ENCODE data around the gene CXXC5. TPM values are rescaled to one million over a fixed set of nuclear protein-coding genes. Genes with fewer than 3 reads are reported as not detected.

CXXC5 gene
- total and polyA plus RNA-seq, 2 experiments from 2014 or later, result 81.4 to 168 TPM

GRCh38 chr5:139630855-139631254, 17.3 kb upstream of the CXXC5 start:
- TF ChIP-seq EZH2phosphoT487 (IDR thresholded peaks at IDR 0.05; ENCODE audit: insufficient read depth, low read depth), result no peak
- TF ChIP-seq EZH2 (IDR thresholded peaks at IDR 0.05; ENCODE audit: insufficient read depth, poor library complexity, severe bottlenecking), result no peak
- peaks cover 7% of the 10 kb centered on the region; the same call in 1 of the 2 replicates for H3K79me2 ChIP-seq (ENCODE audit: insufficient read depth)
- no peak overlapping the region for H3K4me2 ChIP-seq (ENCODE audit: unreplicated experiment)
- no peak for DNase-seq
- no peak overlapping the region for H3K9ac ChIP-seq
- no peaks in the 10 kb centered on the region for H3K9me3 ChIP-seq (ENCODE audit: low read depth)
- H3K27ac ChIP-seq, result no peak overlapping the region
- H4K20me1 ChIP-seq (ENCODE audit: insufficient read depth), result no peaks in the 10 kb centered on the region
- no peaks in the 10 kb centered on the region for H3K9me2 ChIP-seq (ENCODE audit: insufficient read depth)
- H3K4me3 ChIP-seq, result no peak overlapping the region
- H2AFZ ChIP-seq, result no peak overlapping the region
- no peaks in the 10 kb centered on the region for H3K27me3 ChIP-seq (replicated peaks; ENCODE audit: insufficient read depth)
- H3F3A ChIP-seq (ENCODE audit: insufficient read depth), result peaks cover 45% of the 10 kb centered on the region
- peaks cover 18% of the 10 kb centered on the region; the same call in 1 of the 2 replicates for H3K36me3 ChIP-seq (ENCODE audit: low read depth)
- peaks cover 5% of the 10 kb centered on the region for H3K4me1 ChIP-seq (ENCODE audit: insufficient read depth)
- in situ Hi-C loops (cut with MboI), result loop anchor here (5.0 kb wide), 1 partner anchor 131 kb away; no protein-coding TSS in a partner anchor

DNA sequence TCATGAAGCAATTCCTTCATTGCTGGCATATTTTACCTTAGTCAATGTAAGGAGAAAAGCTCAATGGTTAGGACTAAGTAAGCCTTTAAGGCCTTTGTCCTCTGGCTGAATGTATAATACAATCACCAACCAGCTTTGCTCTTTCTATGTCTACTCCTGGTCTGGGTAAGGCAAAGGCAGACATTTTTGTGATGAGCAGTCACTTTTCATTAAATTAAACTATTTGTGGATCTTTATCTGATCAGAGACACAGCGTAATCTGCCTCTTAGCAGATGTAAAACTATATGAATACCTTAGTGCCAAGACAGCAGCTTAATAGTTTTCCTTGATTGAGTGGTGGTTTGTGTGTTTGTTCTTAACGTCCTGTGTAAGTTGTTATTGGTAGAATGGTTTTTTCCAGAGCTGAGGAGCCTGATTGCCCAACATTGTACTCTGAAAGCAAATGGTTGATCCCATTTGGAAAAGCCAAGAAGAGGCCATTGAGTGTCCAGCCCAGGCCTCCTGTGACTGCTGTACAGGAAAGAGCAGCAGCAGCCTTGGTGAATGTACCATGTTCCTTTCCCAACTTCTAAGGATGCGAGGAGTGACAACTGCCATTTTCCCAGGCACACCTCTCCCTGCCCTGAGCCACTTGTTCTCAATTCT, 16.5 kb upstream of the CXXC5 start:
- Histone ChIP-seq H2AFZ (no peak overlapping the region), H3K4me1 (ENCODE audit: insufficient read depth) (peaks cover 13% of the 10 kb centered on the region), H3K36me3 (ENCODE audit: low read depth) (peaks cover 10% of the 10 kb centered on the region; the same call in 1 of the 2 replicates), H3K9me3 (ENCODE audit: low read depth) (no peaks in the 10 kb centered on the region), H3K4me3 (no peak overlapping the region), H3K27me3 (replicated peaks; ENCODE audit: insufficient read depth) (no peaks in the 10 kb centered on the region), H3K79me2 (ENCODE audit: insufficient read depth) (peaks cover 11% of the 10 kb centered on the region; the same call in 1 of the 2 replicates), H3K9ac (no peak overlapping the region), H3K27ac (no peak overlapping the region), H3K9me2 (ENCODE audit: insufficient read depth) (no peaks in the 10 kb centered on the region), H3F3A (ENCODE audit: insufficient read depth) (peaks cover 53% of the 10 kb centered on the region), H4K20me1 (ENCODE audit: insufficient read depth) (no peaks in the 10 kb centered on the region), H3K4me2 (ENCODE audit: unreplicated experiment) (no peak overlapping the region)
- no peak for DNase-seq
- 69% methylated on average over 3 of the region's 3 CpGs for WGBS, 2 experiments (ENCODE audit: low coverage in 1 of 2, low lambda C conversion rate in 2 of 2, missing lambda C conversion rate in 2 of 2)
- in situ Hi-C loops (cut with MboI), result loop anchor here (5.0 kb wide), 1 partner anchor 131 kb away; no protein-coding TSS in a partner anchor
- TF ChIP-seq EZH2phosphoT487 (IDR thresholded peaks at IDR 0.05; ENCODE audit: insufficient read depth, low read depth), result no peak

DNA sequence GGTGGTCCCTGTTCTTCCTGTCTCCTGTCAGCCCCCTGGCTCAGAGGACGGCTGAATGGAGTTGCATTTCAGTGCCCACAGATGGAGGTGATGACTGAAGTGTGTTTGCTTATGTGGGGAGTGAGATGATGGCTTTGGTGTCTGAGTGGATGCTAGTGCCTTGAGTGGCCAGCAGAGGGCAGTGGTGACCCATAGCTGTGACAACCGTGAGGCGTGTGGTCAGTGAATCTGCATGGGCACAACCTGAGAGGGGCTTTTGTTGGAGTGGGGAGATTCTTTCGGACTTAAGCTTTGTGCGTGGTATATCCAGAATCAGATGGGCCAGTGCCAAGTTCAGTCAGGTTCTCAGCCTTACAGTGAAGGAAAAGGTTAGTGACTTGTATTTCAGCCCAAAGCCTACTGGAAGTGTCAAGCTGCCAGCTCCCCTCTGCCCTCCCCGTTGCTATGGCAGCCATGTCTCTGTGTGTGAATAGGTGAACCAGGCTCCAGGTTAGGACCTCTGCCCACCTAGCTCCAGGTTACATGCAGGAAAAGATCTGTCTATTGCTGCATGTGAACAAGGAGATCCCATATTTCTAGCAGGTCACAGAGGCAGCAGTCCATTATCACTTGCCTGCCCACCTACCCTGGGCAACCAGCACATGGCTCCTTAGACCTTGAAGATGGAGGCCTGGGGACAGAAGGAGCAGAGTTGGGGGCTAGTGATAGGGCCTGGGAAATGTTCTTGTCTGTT, 14.7 kb upstream of the CXXC5 start:
- peak; percentile 78 for DNase-seq
- H3K4me3 ChIP-seq, result no peak overlapping the region
- H3K9me2 ChIP-seq (ENCODE audit: insufficient read depth), result no peaks in the 10 kb centered on the region
- 3 to 8% methylated on average over 6 of the region's 6 CpGs for WGBS, 2 experiments (ENCODE audit: low coverage in 1 of 2, low lambda C conversion rate in 2 of 2, missing lambda C conversion rate in 2 of 2)
- H3K27ac ChIP-seq, result no peak overlapping the region
- H3K4me1 ChIP-seq (ENCODE audit: insufficient read depth), result peaks cover 25% of the 10 kb centered on the region
- H3K4me2 ChIP-seq (ENCODE audit: unreplicated experiment), result no peak overlapping the region
- no peak overlapping the region for H2AFZ ChIP-seq
- H3K27me3 ChIP-seq (replicated peaks; ENCODE audit: insufficient read depth), result no peaks in the 10 kb centered on the region
- no peak overlapping the region for H3K9ac ChIP-seq
- TF ChIP-seq EZH2 (IDR thresholded peaks at IDR 0.05; ENCODE audit: insufficient read depth, poor library complexity, severe bottlenecking), result no peak
- no peak for TF ChIP-seq EZH2phosphoT487 (IDR thresholded peaks at IDR 0.05; ENCODE audit: insufficient read depth, low read depth)
- peaks cover 57% of the 10 kb centered on the region for H3F3A ChIP-seq (ENCODE audit: insufficient read depth)
- peaks cover 13% of the 10 kb centered on the region; the same call in 1 of the 2 replicates for H3K79me2 ChIP-seq (ENCODE audit: insufficient read depth)
- H3K9me3 ChIP-seq (ENCODE audit: low read depth), result no peaks in the 10 kb centered on the region
- no peaks in the 10 kb centered on the region for H4K20me1 ChIP-seq (ENCODE audit: insufficient read depth)
- peaks cover 2% of the 10 kb centered on the region; the same call in 1 of the 2 replicates for H3K36me3 ChIP-seq (ENCODE audit: low read depth)
- in situ Hi-C loops (cut with MboI), result loop anchor here (5.0 kb wide), 1 partner anchor 129 kb away; no protein-coding TSS in a partner anchor

DNA sequence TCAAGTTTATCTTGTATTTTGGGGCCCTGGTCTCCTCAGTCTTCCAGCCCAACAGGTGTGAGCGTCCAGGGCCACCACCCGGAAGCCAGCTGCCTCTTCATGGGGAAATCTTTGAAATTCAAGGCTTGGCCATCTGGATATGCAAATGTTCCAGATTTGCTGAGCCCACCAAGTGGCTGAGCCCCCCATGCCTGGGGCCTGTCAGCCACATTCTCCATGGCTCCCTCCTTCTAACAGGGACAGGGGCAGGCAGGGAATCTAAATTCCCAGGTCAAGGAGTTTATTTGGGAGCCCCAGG, 14.2 kb upstream of the CXXC5 start:
- Histone ChIP-seq H3K4me1 (ENCODE audit: insufficient read depth) (peaks cover 30% of the 10 kb centered on the region), H4K20me1 (ENCODE audit: insufficient read depth) (no peaks in the 10 kb centered on the region), H3K9me2 (ENCODE audit: insufficient read depth) (no peaks in the 10 kb centered on the region), H3K9ac (no peak overlapping the region), H3K9me3 (ENCODE audit: low read depth) (no peaks in the 10 kb centered on the region), H3K4me3 (no peak overlapping the region), H3K27ac (no peak overlapping the region), H2AFZ (no peak overlapping the region), H3K79me2 (ENCODE audit: insufficient read depth) (peaks cover 13% of the 10 kb centered on the region; the same call in 1 of the 2 replicates), H3K36me3 (ENCODE audit: low read depth) (peaks cover 2% of the 10 kb centered on the region; the same call in 1 of the 2 replicates), H3F3A (ENCODE audit: insufficient read depth) (peaks cover 54% of the 10 kb centered on the region), H3K27me3 (replicated peaks; ENCODE audit: insufficient read depth) (no peaks in the 10 kb centered on the region), H3K4me2 (ENCODE audit: unreplicated experiment) (no peak overlapping the region)
- no peak for DNase-seq
- WGBS, 2 experiments (ENCODE audit: low coverage in 1 of 2, low lambda C conversion rate in 2 of 2, missing lambda C conversion rate in 2 of 2), result 65 to 76% methylated on average over 2 of the region's 2 CpGs
- in situ Hi-C loops (cut with MboI), result loop anchor here (5.0 kb wide), 1 partner anchor 128 kb away; no protein-coding TSS in a partner anchor
- TF ChIP-seq EZH2 (IDR thresholded peaks at IDR 0.05; ENCODE audit: insufficient read depth, poor library complexity, severe bottlenecking) (no peak), EZH2phosphoT487 (IDR thresholded peaks at IDR 0.05; ENCODE audit: insufficient read depth, low read depth) (no peak)

Data from GM23248 (cell line).